Endothelial cell of umbilical vein (primary cell): Measurements from ENCODE around the gene GPR151.

ENCODE experiments used
- CTCF ChIP-seq, 2 donors: IDR thresholded peaks; 1 replicate in 1 of 2; 2 replicates in 1 of 2; pipeline ENCODE4 v1.5.1; 2011; ENCODE audit warnings: low read length in 2 of 2, mild to moderate bottlenecking in 2 of 2, moderate library complexity in 2 of 2, control low read depth in 1 of 2, inconsistent platforms in 1 of 2, low read depth in 1 of 2; ENCODE audit not compliant: insufficient read depth in 1 of 2; ENCODE audit errors: extremely low read depth in 1 of 2
- EZH2 ChIP-seq: IDR thresholded peaks from 2 replicates; pipeline ENCODE4 v1.6.1; 2012; ENCODE audit warnings: borderline replicate concordance, low read depth, mild to moderate bottlenecking, moderate library complexity, low read length, inconsistent platforms; ENCODE audit not compliant: severe bottlenecking
- FOS ChIP-seq: IDR thresholded peaks from 2 replicates; pipeline ENCODE4 v1.6.1; 2011; ENCODE audit warnings: mild to moderate bottlenecking, low read length, moderate library complexity, borderline replicate concordance; ENCODE audit not compliant: insufficient read depth
- GATA2 ChIP-seq: IDR thresholded peaks from 2 replicates; pipeline ENCODE4 v1.7.0; 2011; ENCODE audit warnings: low read depth, mild to moderate bottlenecking, moderate library complexity, mixed read lengths, low read length; ENCODE audit not compliant: insufficient read length, insufficient read depth
- MAX ChIP-seq: IDR thresholded peaks from 2 replicates; pipeline ENCODE4 v1.6.1; 2011; ENCODE audit not compliant: insufficient read depth, insufficient read length
- MYC ChIP-seq: IDR thresholded peaks from one replicate; pipeline ENCODE4 v1.6.1; 2011; ENCODE audit warnings: mild to moderate bottlenecking, low read depth, low read length
- POLR2A ChIP-seq: IDR thresholded peaks from 2 replicates; pipeline ENCODE4 v1.6.1; 2012; ENCODE audit warnings: low read depth, mild to moderate bottlenecking, control low read depth, low read length
- POLR2AphosphoS5 ChIP-seq: IDR thresholded peaks from 2 replicates; pipeline ENCODE4 v1.6.1; 2012; ENCODE audit warnings: low read depth, mild to moderate bottlenecking, control low read depth, low read length, moderate library complexity; ENCODE audit not compliant: insufficient read depth

- TF ChIP-seq CTCF (IDR thresholded peaks at IDR 0.05; ENCODE audit: extremely low read depth in 1 of 2, insufficient read depth in 1 of 2, low read depth in 1 of 2, low read length in 2 of 2) (no peak), MAX (no peak), POLR2A (no peak), POLR2AphosphoS5 (no peak), GATA2 (no peak), FOS (no peak), MYC (no peak), EZH2 (no peak)
Observed at GRCh38 chr5:146490089-146490843, 25.7 kb downstream of the GPR151 start.
